ENCODE measurements around the gene SIK2. TPM values are rescaled to one million over a fixed set of nuclear protein-coding genes. Genes with fewer than 3 reads are reported as not detected.

SIK2 gene
- 1 to 10 TPM; 9.4 to 9.9 TPM for total RNA-seq

GRCh38 chr11:111601979-111602864 lies at the start of gene SIK2:
Gene SIK2 (plus strand): TSS chr11:111602449. CDS start chr11:111602564, 115 bp downstream.
- peak within 1 kb of the TSS; percentile 83 to 92 for H3K4me3 Mint-ChIP-seq
- peaks cover 29% of the 10 kb centered on the region for H3K4me1 Mint-ChIP-seq (ENCODE audit: low read depth)

GRCh38 chr11:111554532-111554931 lies 47.7 kb upstream of the SIK2 start:
- Mint-ChIP-seq H3K4me3 (no peak overlapping the region), H3K4me1 (ENCODE audit: low read depth) (no peaks in the 10 kb centered on the region), H3K9me3 (peaks cover 5% of the 10 kb centered on the region in 2 donors), H3K27ac (no peak overlapping the region), H3K27me3 (ENCODE audit: low read depth) (peaks cover 6% of the 10 kb centered on the region), H3K36me3 (ENCODE audit: insufficient read depth in 2 of 2) (peaks cover 3 to 20% of the 10 kb centered on the region in 2 donors)
- no peak for ATAC-seq (replicated peaks in 1 of 2)
- DNase-seq: no peak

More at GRCh38 chr11:111601979-111602864, at the start of gene SIK2:
- DNase-seq: peak; percentile 92
- H3K27me3 Mint-ChIP-seq (ENCODE audit: low read depth): no peaks in the 10 kb centered on the region
- peak within 1 kb of the TSS; percentile 88 for H3K27ac Mint-ChIP-seq
- H3K36me3 Mint-ChIP-seq (ENCODE audit: insufficient read depth in 2 of 2): peaks cover 0 to 3% of the 10 kb centered on the region in 2 donors
- ATAC-seq (replicated peaks in 1 of 2): peak; percentile 90 to 91
- H3K9me3 Mint-ChIP-seq: no peaks in the 10 kb centered on the region

- peaks cover 5% of the 10 kb centered on the region in 2 donors for H3K9me3 Mint-ChIP-seq
- no peak overlapping the region for H3K27ac Mint-ChIP-seq
- no peaks in the 10 kb centered on the region for H3K4me1 Mint-ChIP-seq (ENCODE audit: low read depth)
- ATAC-seq (replicated peaks in 1 of 2): no peak
- no peak overlapping the region for H3K4me3 Mint-ChIP-seq
- peaks cover 3 to 20% of the 10 kb centered on the region in 2 donors for H3K36me3 Mint-ChIP-seq (ENCODE audit: insufficient read depth in 2 of 2)
- DNase-seq: no peak
- H3K27me3 Mint-ChIP-seq (ENCODE audit: low read depth): peaks cover 6% of the 10 kb centered on the region
Measured at GRCh38 chr11:111555255-111555654, 47.0 kb upstream of the SIK2 start.

GRCh38 chr11:111557425-111558111 lies 44.7 kb upstream of the SIK2 start:
- H3K27me3 Mint-ChIP-seq (ENCODE audit: low read depth): no peaks in the 10 kb centered on the region
- no peaks in the 10 kb centered on the region for H3K4me1 Mint-ChIP-seq (ENCODE audit: low read depth)
- H3K4me3 Mint-ChIP-seq: no peak overlapping the region
- DNase-seq (no peak), ATAC-seq (replicated peaks in 1 of 2) (no peak)
- no peak overlapping the region for H3K27ac Mint-ChIP-seq
- H3K9me3 Mint-ChIP-seq: peaks cover 5% of the 10 kb centered on the region in 2 donors
- H3K36me3 Mint-ChIP-seq (ENCODE audit: insufficient read depth in 2 of 2): peaks cover 3 to 20% of the 10 kb centered on the region in 2 donors

GRCh38 chr11:111559800-111560464 lies 42.3 kb upstream of the SIK2 start:
- no peaks in the 10 kb centered on the region for H3K4me1 Mint-ChIP-seq (ENCODE audit: low read depth)
- H3K4me3 Mint-ChIP-seq: no peak overlapping the region
- ATAC-seq (replicated peaks in 1 of 2) (no peak), DNase-seq (no peak)
- H3K27me3 Mint-ChIP-seq (ENCODE audit: low read depth): no peaks in the 10 kb centered on the region
- H3K36me3 Mint-ChIP-seq (ENCODE audit: insufficient read depth in 2 of 2): peaks cover 3 to 18% of the 10 kb centered on the region in 2 donors
- no peak overlapping the region for H3K27ac Mint-ChIP-seq
- H3K9me3 Mint-ChIP-seq: peaks cover 5% of the 10 kb centered on the region in 2 donors

- no peaks in the 10 kb centered on the region for H3K27me3 Mint-ChIP-seq (ENCODE audit: low read depth)
- peaks cover 0 to 12% of the 10 kb centered on the region in 2 donors for H3K36me3 Mint-ChIP-seq (ENCODE audit: insufficient read depth in 2 of 2)
- no peak overlapping the region for H3K27ac Mint-ChIP-seq
- ATAC-seq (replicated peaks in 1 of 2) (no peak), DNase-seq (no peak)
- H3K4me3 Mint-ChIP-seq: no peak overlapping the region
- no peaks in the 10 kb centered on the region for H3K4me1 Mint-ChIP-seq (ENCODE audit: low read depth)
- peaks cover 3% of the 10 kb centered on the region in 2 donors for H3K9me3 Mint-ChIP-seq
Measured at GRCh38 chr11:111560800-111561199, 41.4 kb upstream of the SIK2 start.

GRCh38 chr11:111561306-111561705 lies 40.9 kb upstream of the SIK2 start:
- Mint-ChIP-seq H3K36me3 (ENCODE audit: insufficient read depth in 2 of 2) (peaks cover 0 to 12% of the 10 kb centered on the region in 2 donors), H3K4me3 (no peak overlapping the region), H3K27ac (no peak overlapping the region), H3K27me3 (ENCODE audit: low read depth) (no peaks in the 10 kb centered on the region), H3K9me3 (peaks cover 3% of the 10 kb centered on the region in 2 donors), H3K4me1 (ENCODE audit: low read depth) (no peaks in the 10 kb centered on the region)
- DNase-seq (no peak), ATAC-seq (replicated peaks in 1 of 2) (no peak)

GRCh38 chr11:111561791-111562325 lies 40.4 kb upstream of the SIK2 start:
- Mint-ChIP-seq H3K4me3 (no peak overlapping the region), H3K9me3 (peaks cover 0 to 3% of the 10 kb centered on the region in 2 donors), H3K27ac (no peak overlapping the region), H3K4me1 (ENCODE audit: low read depth) (no peaks in the 10 kb centered on the region), H3K27me3 (ENCODE audit: low read depth) (no peaks in the 10 kb centered on the region), H3K36me3 (ENCODE audit: insufficient read depth in 2 of 2) (peaks cover 0 to 8% of the 10 kb centered on the region in 2 donors)
- ATAC-seq (replicated peaks in 1 of 2) (no peak), DNase-seq (no peak)

- DNase-seq (no peak), ATAC-seq (replicated peaks in 1 of 2) (no peak)
- Mint-ChIP-seq H3K4me3 (no peak overlapping the region), H3K27me3 (ENCODE audit: low read depth) (no peaks in the 10 kb centered on the region), H3K9me3 (no peaks in the 10 kb centered on the region), H3K27ac (no peak overlapping the region), H3K4me1 (ENCODE audit: low read depth) (no peaks in the 10 kb centered on the region), H3K36me3 (ENCODE audit: insufficient read depth in 2 of 2) (no peaks in the 10 kb centered on the region)
Measured at GRCh38 chr11:111562692-111563389, 39.4 kb upstream of the SIK2 start.

GRCh38 chr11:111565114-111565720 lies 37.0 kb upstream of the SIK2 start:
- ATAC-seq (replicated peaks in 1 of 2): peak in 1 of 2 donors; percentile 23

GRCh38 chr11:111566324-111566723 lies 35.9 kb upstream of the SIK2 start:
- H3K36me3 Mint-ChIP-seq (ENCODE audit: insufficient read depth in 2 of 2): no peaks in the 10 kb centered on the region
- no peak for DNase-seq
- no peak overlapping the region for H3K27ac Mint-ChIP-seq
- no peaks in the 10 kb centered on the region for H3K9me3 Mint-ChIP-seq
- H3K4me3 Mint-ChIP-seq: no peak overlapping the region
- no peak for ATAC-seq (replicated peaks in 1 of 2)
- H3K27me3 Mint-ChIP-seq (ENCODE audit: low read depth): peaks cover 12% of the 10 kb centered on the region
- H3K4me1 Mint-ChIP-seq (ENCODE audit: low read depth): no peaks in the 10 kb centered on the region

More at GRCh38 chr11:111565114-111565720, 37.0 kb upstream of the SIK2 start:
- Mint-ChIP-seq H3K4me1 (ENCODE audit: low read depth) (no peaks in the 10 kb centered on the region), H3K27ac (peak overlapping the region; percentile 27), H3K27me3 (ENCODE audit: low read depth) (peaks cover 3% of the 10 kb centered on the region), H3K4me3 (no peak overlapping the region), H3K36me3 (ENCODE audit: insufficient read depth in 2 of 2) (no peaks in the 10 kb centered on the region), H3K9me3 (no peaks in the 10 kb centered on the region)
- peak; percentile 56 to 68 for DNase-seq

GRCh38 chr11:111569476-111569875 lies 32.8 kb upstream of the SIK2 start:
- Mint-ChIP-seq H3K4me1 (ENCODE audit: low read depth) (no peaks in the 10 kb centered on the region), H3K27me3 (ENCODE audit: low read depth) (peaks cover 23% of the 10 kb centered on the region), H3K36me3 (ENCODE audit: insufficient read depth in 2 of 2) (no peaks in the 10 kb centered on the region), H3K27ac (no peak overlapping the region), H3K9me3 (no peaks in the 10 kb centered on the region), H3K4me3 (no peak overlapping the region)
- DNase-seq (no peak), ATAC-seq (replicated peaks in 1 of 2) (no peak)
